CD14-positive monocyte (primary cell): ENCODE data around the gene SPI1. TPM values are rescaled to one million over a fixed set of nuclear protein-coding genes. Genes with fewer than 3 reads are reported as not detected.

Source experiments
- DNase-seq, 3 donors: peaks; one replicate each; pipeline ENCODE4 v3.0.0-alpha.2; 2011 to 2022
- H2AFZ ChIP-seq: 2 replicates; pipeline ENCODE4 v1.6.0; 2012; ENCODE audit warnings: mild to moderate bottlenecking, low read depth, low read length, inconsistent platforms; ENCODE audit not compliant: insufficient read depth, poor library complexity, severe bottlenecking
- H3K27ac ChIP-seq, 2 donors: 1 replicate in 1 of 2; 2 replicates in 1 of 2; pipeline ENCODE4 v1.5.1; 2012 to 2013; ENCODE audit warnings: low read length in 2 of 2, control low read depth in 1 of 2, inconsistent platforms in 1 of 2, low read depth in 1 of 2, mild to moderate bottlenecking in 1 of 2
- H3K27me3 ChIP-seq, 2 donors: one replicate each; pipeline versions ENCODE4 v1.6.0 to v1.6.1; 2011 to 2013; ENCODE audit warnings: low read length in 2 of 2; ENCODE audit not compliant: control insufficient read depth in 2 of 2, insufficient read depth in 2 of 2
- H3K36me3 ChIP-seq, 2 donors: replicated peaks in 1 of 2; 1 replicate in 1 of 2; 2 replicates in 1 of 2; pipeline versions ENCODE4 v1.5.1 to v1.6.1; 2012 to 2013; ENCODE audit warnings: low read length in 2 of 2, control low read depth in 1 of 2, inconsistent platforms in 1 of 2, mild to moderate bottlenecking in 1 of 2; ENCODE audit not compliant: insufficient read depth in 2 of 2, control insufficient read depth in 1 of 2
- H3K4me1 ChIP-seq, 2 donors: 1 replicate in 1 of 2; 2 replicates in 1 of 2; pipeline versions ENCODE4 v1.5.1 to v1.6.1; 2012 to 2013; ENCODE audit warnings: low read length in 2 of 2, control low read depth in 1 of 2, inconsistent platforms in 1 of 2, mild to moderate bottlenecking in 1 of 2, moderate library complexity in 1 of 2; ENCODE audit not compliant: insufficient read depth in 2 of 2, control insufficient read depth in 1 of 2
- H3K4me2 ChIP-seq: replicated peaks from 2 replicates; pipeline ENCODE3; 2012; ENCODE audit warnings: low read length, moderate library complexity, mild to moderate bottlenecking; ENCODE audit not compliant: poor library complexity, severe bottlenecking; ENCODE audit errors: extremely low read depth
- H3K4me3 ChIP-seq, 3 experiments: fragments of 200-600 bp in 1 of 3; sonication (generic) in 1 of 3; replicated peaks in 1 of 3; 1 replicate in 2 of 3; 2 replicates in 1 of 3; pipeline ENCODE4 v1.5.1; 2011 to 2013; ENCODE audit warnings: low read length in 3 of 3, mild to moderate bottlenecking in 3 of 3, control low read depth in 2 of 3, low read depth in 2 of 3, inconsistent platforms in 1 of 3, moderate library complexity in 1 of 3
- H3K79me2 ChIP-seq: 2 replicates; pipeline ENCODE4 v1.6.0; 2012; ENCODE audit warnings: mild to moderate bottlenecking, control low read depth, inconsistent platforms, low read length, moderate library complexity; ENCODE audit not compliant: insufficient read depth
- H3K9ac ChIP-seq: 2 replicates; pipeline ENCODE4 v1.6.0; 2017; ENCODE audit warnings: low read length, mild to moderate bottlenecking; ENCODE audit not compliant: insufficient read depth, poor library complexity, severe bottlenecking
- H3K9me3 ChIP-seq, 2 donors: replicated peaks in 1 of 2; 1 replicate in 1 of 2; 2 replicates in 1 of 2; pipeline versions ENCODE4 v1.5.1 to v1.6.1; 2012 to 2013; ENCODE audit warnings: low read length in 2 of 2, control low read depth in 1 of 2; ENCODE audit not compliant: control insufficient read depth in 1 of 2, insufficient read depth in 1 of 2
- H4K20me1 ChIP-seq: 2 replicates; pipeline ENCODE4 v1.6.0; 2012; ENCODE audit warnings: mild to moderate bottlenecking, low read length, control low read depth, moderate library complexity; ENCODE audit not compliant: insufficient read depth
- H3K27ac Mint-ChIP-seq, 7 donors: one replicate each; pipeline ENCODE4 v1.8.0; 2020; ENCODE audit warnings: mild to moderate bottlenecking in 7 of 7, mixed read lengths in 7 of 7, moderate library complexity in 6 of 7, inconsistent platforms in 2 of 7
- H3K27me3 Mint-ChIP-seq, 3 donors: one replicate each; pipeline ENCODE4 v1.8.0; 2021 to 2022; ENCODE audit warnings: low read depth in 3 of 3, mild to moderate bottlenecking in 3 of 3, mixed read lengths in 3 of 3, moderate library complexity in 3 of 3, inconsistent platforms in 1 of 3
- H3K36me3 Mint-ChIP-seq, 2 donors: one replicate each; pipeline ENCODE4 v1.8.0; 2020; ENCODE audit warnings: mixed read lengths in 2 of 2, inconsistent platforms in 1 of 2, mild to moderate bottlenecking in 1 of 2
- H3K4me1 Mint-ChIP-seq: one replicate; pipeline ENCODE4 v1.8.0; 2020; ENCODE audit warnings: mild to moderate bottlenecking, mixed read lengths
- H3K4me3 Mint-ChIP-seq, 2 donors: one replicate each; pipeline ENCODE4 v1.8.0; 2020; ENCODE audit warnings: mild to moderate bottlenecking in 2 of 2, mixed read lengths in 2 of 2, moderate library complexity in 1 of 2
- H3K9me3 Mint-ChIP-seq, 7 donors: one replicate each; pipeline ENCODE4 v1.8.0; 2020 to 2022; ENCODE audit warnings: mixed read lengths in 7 of 7, mild to moderate bottlenecking in 6 of 7, moderate library complexity in 6 of 7, inconsistent platforms in 2 of 7
- CTCF ChIP-seq: fragments of 200-600 bp; IDR thresholded peaks from one replicate; pipeline ENCODE4 v1.8.0; 2022; ENCODE audit warnings: antibody characterized with exemption, mild to moderate bottlenecking
- WGBS: methylation state at CpG from one replicate; pipeline ENCODE4 v1.1.5; 2013; ENCODE audit warnings: missing lambda C conversion rate; ENCODE audit not compliant: insufficient coverage; 5-methylcytosine and 5-hydroxymethylcytosine counted together
- intact Hi-C, 2 donors: fragments of 100-400 bp; cut with micrococcal nuclease; formaldehyde crosslinking; loops; one replicate each; pipeline versions ENCODE4 v1.15.0 to v1.15.1; 2023
- polyA plus RNA-seq, 3 donors: library from polyadenylated mRNA; depleted of rRNA in 1 of 3; unstranded in 2 of 3; stranded (reverse) in 1 of 3; fragments of 300-500 nt in 2 of 3; fragments of >200 nt in 1 of 3; fragmentation: Illumina TruSeq in 2 of 3; gene quantifications; 1 replicate in 2 of 3; 2 replicates in 1 of 3; pipeline ENCODE4 v1.2.3, GENCODE V29; 2012 to 2021

The SPI1 gene
- polyA plus RNA-seq, 3 donors, result 156 to 914 (median 223) TPM

GRCh38 chr11:47372422-47372821 is 5.9 kb downstream of the SPI1 start:
- Histone ChIP-seq H2AFZ (no peak overlapping the region), H3K36me3 (peaks cover 75 to 94% of the 10 kb centered on the region in 2 donors), H3K9me3 (no peaks in the 10 kb centered on the region), H3K4me1 (peaks cover 50 to 69% of the 10 kb centered on the region in 2 donors), H4K20me1 (peaks cover 93% of the 10 kb centered on the region), H3K79me2 (peaks cover 100% of the 10 kb centered on the region), H3K27me3 (no peaks in the 10 kb centered on the region), H3K9ac (no peak overlapping the region), H3K27ac (peak overlapping the region in 1 of 2 donors; percentile 66), H3K4me2 (peak overlapping the region; percentile 8), H3K4me3 (no peak overlapping the region)
- TF ChIP-seq CTCF, result no peak
- Mint-ChIP-seq H3K36me3 (peaks cover 69 to 97% of the 10 kb centered on the region in 2 donors), H3K9me3 (no peaks in the 10 kb centered on the region), H3K4me1 (peaks cover 70% of the 10 kb centered on the region), H3K4me3 (no peak overlapping the region), H3K27me3 (peaks cover 0 to 4% (median 2%) of the 10 kb centered on the region in 3 donors), H3K27ac (peak overlapping the region in 6 of 7 donors; percentile 40 to 87 (median 71))
- DNase-seq, result no peak
- intact Hi-C loops, result no loop called here
- WGBS, result 85% methylated on average over 2 of the region's 7 CpGs

- Histone ChIP-seq H3K79me2 (peaks cover 100% of the 10 kb centered on the region), H3K36me3 (peaks cover 83 to 100% of the 10 kb centered on the region in 2 donors), H3K9ac (no peak overlapping the region), H4K20me1 (peaks cover 100% of the 10 kb centered on the region), H3K27ac (peak overlapping the region in 1 of 2 donors; percentile 73), H2AFZ (no peak overlapping the region), H3K4me3 (peak overlapping the region in 1 of 3 experiments; percentile 14), H3K9me3 (no peaks in the 10 kb centered on the region), H3K27me3 (no peaks in the 10 kb centered on the region), H3K4me2 (peak overlapping the region; percentile 15), H3K4me1 (peaks cover 62 to 72% of the 10 kb centered on the region in 2 donors)
- no peak for TF ChIP-seq CTCF
- Mint-ChIP-seq H3K9me3 (no peaks in the 10 kb centered on the region), H3K4me1 (peaks cover 75% of the 10 kb centered on the region), H3K27me3 (peaks cover 0 to 4% (median 3%) of the 10 kb centered on the region in 3 donors), H3K27ac (peak overlapping the region; percentile 8 to 91 (median 55)), H3K4me3 (peak overlapping the region in 1 of 2 donors; percentile 21), H3K36me3 (peaks cover 75 to 97% of the 10 kb centered on the region in 2 donors)
- WGBS, result no CpG with 5 or more reads among the region's 3 CpGs
- intact Hi-C loops, result loop anchor here in 1 of 2 donors (10.0 kb wide), 1 partner anchor 95 kb away; the partner anchor contains the start of gene MADD
- DNase-seq, result no peak
Observed at GRCh38 chr11:47369676-47370075, 8.7 kb downstream of the SPI1 start.
